HG03520 (cell line): ENCODE measurements around the gene MRTFA.
"Not testable (repeated sequence)": the region's sequence is repeated elsewhere in the genome, so short reads cannot be mapped to it uniquely, and the experiment has no call there.

Experiments used
- ATAC-seq: cut with Tn5 transposase; IDR thresholded peaks from one replicate; pipeline ENCODE4 v1.9.1; 2021; ENCODE audit warnings: mild to moderate bottlenecking, moderate library complexity; ENCODE audit not compliant: unreplicated experiment

Gene MRTFA

DNA sequence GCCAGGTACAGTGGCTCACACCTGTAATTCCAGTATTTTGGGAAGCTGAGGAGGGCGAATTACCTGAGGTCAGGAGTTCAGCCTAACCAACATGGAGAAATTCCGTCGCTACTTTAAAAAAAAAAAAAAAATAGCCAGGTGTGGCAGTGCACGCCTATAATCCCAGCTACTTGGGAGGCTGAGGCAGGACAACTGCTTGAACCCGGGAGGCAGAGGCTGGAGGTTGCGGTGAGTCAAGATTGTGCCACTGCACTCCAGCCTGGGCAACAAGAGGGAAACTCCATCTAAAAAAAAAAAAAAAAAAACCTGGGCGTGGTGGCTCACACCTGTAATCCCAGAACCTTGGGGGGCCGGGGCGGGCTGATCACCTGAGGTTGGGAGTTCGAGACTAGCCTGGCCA, 37.8 kb downstream of the MRTFA start:
- ATAC-seq, result not testable (repeated sequence)

DNA sequence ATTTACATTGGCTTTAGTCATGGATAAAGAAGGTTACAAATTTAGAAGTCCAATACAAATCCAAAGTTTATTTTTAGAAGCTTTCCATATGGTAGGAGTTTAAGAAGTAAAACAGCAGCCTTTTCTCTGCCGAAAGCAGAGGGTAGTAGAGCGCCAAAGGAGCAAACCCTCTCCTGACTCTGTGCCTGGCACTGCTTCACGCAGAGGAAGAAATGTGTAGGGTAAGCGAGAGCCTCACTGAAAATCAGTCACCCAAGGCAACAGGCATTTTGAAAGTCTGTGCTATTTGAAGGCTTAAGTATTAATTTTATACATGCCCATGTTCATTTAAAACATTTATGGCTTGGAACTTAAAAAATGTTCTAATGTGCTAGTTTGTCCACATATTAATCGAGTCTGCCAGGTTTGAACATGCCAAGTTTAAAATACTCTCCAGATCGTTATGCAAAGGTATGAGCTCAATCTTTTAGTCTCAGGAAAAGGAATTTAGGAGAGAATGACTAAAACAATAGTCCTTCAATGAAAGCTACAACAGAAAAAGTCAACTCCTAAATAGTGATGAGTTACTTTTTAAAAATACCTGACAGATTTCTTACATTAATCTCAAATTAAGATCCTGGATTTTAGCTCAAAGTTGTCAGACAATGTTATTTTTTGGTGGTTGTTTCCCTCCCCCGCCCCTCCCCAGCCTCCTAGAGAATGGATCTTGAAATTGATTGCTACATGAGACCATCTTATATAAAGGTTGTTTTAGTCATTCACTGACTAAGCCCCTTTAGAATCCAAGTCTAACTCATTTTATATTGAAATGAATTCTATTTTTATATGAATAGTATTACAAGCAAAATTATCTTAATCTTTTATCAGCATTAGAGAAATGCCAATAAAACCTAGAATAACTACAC, 38.7 kb downstream of the MRTFA start:
- no peak for ATAC-seq

DNA sequence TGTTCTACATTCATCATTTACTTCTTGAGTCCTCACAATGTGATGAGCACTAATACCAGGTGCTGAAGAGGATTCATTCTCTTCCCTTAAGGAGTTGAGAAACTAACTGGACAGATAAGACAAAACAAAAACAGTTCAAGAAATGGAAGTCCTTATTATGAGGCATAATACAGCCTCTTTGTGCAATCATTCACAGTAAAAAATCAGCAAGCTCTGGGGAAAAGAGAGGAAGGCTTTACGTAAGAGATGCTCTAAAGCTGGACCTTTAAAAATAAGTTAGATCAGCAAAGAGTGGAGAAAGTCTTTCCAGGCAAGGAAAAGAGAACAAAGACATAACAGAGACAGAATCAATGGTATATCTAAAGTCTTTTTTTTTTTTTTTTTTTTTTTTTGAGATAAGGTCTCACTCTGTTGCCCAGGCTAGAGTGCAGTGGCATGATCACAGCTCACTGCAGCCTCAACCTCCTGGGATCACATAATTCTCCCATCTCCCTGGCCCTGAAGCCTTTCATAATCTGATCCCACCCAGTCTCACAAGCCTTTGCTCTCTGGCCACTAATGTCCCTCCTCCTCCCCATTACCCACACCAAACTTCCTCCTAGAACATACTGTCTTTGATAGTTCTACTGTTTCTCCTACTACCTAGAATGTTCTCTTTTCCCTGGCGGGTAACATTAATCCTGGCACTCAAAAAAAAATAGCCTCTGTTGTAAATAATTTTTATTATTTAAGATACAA, 40.9 kb downstream of the MRTFA start:
- no peak for ATAC-seq

DNA sequence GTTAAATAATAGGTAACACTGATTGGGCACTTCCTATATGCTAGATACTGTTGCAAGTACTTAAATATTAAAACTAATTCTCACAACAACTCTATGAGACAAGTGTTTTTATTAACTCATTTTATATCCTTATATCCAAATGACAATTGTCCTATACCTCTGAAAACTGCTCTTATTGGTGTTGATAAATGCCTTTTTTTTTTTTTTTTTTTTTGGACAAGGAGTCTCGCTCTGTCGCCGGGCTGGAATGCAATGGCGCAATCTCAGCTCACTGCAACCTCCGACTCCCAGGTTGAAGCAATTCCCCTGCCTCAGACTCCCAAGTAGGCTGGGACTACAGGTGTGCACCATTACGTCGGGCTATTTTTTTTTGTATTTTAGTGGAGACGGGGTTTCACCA, 41.6 kb downstream of the MRTFA start:
- ATAC-seq, result no peak

DNA sequence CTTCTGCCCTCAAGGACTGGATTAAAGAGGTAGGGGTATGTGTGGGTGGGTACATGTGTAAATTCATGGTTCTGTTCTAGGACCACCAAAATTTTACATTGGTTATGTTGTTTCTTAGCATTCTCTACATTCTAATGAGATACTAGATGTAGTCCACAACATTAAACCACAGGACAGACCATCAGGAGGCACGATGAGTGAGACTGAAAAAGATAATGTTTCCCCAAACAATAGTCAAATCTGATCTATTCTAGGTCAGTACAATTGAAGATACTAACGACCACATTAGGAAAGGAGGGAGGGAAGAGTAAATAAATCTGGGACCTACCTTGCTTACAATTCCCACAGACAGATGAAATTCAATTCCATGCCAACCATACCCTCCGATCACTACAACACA, 42.2 kb downstream of the MRTFA start:
- ATAC-seq, result no peak

DNA sequence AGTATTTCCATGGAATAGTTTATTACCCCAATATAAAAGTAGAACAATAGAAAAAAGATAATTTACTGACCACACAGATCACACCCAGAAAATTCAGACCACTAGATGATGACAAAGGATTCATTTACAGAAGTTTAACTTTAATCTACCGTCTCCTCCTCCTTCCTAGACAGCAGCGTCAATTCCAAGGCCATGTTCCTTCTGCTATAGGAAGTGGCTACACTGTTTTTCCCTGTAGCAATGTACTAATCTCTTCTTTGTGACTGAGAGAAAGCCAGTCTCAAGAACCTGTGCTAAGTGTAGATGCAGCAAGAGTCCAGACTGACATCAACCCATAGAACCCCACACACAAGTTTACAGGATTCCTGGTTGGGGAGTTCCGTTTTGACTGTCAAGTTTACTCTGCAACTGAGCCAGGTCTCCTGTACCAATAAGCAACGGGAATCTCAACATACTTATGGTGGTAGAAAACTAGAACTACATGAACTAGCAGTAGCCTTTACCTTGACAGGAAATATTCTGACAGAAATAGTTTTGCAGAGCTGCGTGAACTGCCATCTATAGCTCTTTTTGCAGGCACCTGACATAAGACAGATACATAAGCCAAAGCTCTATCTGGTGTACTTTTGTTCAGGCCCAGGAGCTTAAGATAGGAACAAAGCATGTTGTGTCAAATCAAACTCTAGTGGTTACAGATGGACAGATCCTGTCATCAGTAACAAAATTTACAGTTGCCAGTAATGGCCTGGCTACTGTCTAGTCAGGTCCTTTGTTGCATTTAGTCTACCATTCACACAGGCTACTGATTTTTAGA, 42.9 kb downstream of the MRTFA start:
- no peak for ATAC-seq

DNA sequence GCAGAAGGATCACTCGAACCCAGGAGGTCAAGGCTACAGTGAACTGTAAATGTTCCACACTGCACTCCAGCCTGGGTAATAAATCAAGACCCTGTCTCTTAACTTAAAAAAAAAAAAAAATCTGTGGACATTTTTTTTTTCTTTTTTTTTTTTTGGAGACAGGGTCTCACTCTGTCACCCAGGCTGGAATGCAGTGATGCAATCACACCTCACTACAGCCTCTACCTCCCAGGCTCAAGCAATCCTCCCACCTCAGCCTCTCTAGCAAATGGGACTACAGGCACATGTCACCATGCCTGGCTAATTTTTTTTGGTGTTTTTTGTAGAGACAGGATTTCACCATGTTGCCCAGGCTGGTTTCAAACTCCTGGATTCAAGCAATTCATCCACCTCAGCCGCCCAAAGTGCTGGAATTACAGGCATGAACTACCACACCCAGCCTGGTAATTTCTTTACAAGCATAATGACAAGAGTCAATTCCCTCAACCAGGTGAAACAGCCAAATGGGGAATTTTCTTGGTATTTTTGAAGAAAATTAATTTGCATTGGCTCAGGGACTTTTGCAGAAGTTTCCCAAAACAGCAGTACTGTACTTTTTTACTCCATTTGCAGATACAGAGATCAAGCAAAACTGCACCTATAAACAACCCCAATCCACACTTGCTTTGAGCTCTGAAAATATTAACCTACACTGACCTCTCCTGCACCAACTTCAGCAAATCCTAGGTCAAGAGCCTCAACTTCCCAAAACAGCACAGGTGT, 44.0 kb downstream of the MRTFA start:
- ATAC-seq, result no peak

DNA sequence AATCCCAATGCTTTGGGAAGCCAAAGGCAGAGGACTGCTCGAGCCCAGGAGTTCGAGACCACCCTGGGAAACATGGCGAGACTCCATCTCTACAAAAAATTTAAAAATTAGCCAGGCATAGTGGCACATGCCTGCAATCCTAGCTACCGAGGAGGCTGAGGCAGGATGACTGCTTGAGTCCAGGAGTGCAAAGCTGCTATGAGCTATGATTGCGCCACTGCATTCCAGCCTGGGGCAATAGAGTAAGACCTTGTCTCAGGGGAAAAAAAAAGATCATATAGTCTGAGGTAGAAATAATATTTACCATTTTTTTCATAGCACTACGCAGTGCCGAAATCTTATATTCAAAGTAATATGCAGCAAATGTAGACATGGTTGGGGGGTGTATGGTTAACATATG, 47.8 kb downstream of the MRTFA start:
- no peak for ATAC-seq

DNA sequence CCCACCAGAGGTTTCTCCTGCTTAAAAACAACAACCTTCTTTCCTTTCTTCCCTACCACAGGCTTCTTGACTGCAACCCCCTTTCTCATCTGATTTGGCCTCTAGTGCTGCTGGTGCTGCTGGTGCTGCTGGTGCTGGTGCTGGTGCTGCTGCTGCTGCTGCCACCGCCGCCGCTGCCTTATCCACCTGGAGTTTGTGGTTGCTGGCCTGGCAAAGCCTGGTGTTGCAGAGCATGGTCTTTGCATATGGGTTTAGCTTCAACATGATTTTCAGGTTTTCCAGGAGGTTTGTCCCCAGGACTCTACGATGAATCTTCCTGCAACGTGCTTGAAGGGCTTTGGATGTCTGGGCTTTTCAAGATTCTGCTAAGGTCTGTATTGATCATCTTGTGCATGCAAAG, 49.7 kb downstream of the MRTFA start:
- no peak for ATAC-seq

DNA sequence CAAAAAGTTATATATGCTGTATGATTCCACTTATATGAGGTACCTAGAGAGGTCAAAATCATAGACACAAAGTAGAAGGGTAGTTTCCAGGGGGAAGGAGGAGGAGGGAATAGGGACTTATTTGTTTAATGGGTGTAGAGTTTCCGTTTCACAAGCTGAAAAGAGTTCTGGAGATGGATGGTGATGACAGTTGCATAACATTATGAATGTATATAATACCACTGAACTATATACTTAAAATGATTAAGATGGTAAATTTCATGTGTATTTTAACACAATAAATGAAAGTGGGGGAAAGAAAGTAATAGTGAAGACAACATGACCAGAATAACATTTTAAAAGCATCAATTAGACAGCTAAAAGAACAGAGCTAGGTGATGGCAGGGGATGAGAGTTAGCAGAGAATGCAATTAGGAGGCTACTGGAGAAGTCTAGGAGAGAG, 51.2 kb downstream of the MRTFA start:
- ATAC-seq, result no peak

DNA sequence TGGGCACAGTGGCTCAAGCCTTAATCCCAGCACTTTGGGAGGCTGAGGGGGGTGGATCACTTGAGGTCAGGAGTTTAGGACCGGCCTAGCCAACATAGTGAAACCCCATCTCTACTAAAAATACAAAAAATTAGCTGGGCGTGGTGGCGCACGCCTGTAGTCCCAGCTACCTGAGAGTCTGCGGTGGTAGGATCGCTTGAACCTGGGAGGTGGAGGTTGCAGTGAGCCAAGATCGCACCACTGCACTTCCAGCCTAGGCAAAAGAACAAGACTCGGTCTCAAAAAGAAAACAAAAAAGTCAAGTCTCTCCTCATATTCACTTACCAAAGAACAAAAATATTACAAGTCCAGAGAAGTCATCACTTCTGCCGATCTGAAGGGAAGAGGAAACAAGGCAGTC, 51.8 kb downstream of the MRTFA start:
- not testable (repeated sequence) for ATAC-seq

DNA sequence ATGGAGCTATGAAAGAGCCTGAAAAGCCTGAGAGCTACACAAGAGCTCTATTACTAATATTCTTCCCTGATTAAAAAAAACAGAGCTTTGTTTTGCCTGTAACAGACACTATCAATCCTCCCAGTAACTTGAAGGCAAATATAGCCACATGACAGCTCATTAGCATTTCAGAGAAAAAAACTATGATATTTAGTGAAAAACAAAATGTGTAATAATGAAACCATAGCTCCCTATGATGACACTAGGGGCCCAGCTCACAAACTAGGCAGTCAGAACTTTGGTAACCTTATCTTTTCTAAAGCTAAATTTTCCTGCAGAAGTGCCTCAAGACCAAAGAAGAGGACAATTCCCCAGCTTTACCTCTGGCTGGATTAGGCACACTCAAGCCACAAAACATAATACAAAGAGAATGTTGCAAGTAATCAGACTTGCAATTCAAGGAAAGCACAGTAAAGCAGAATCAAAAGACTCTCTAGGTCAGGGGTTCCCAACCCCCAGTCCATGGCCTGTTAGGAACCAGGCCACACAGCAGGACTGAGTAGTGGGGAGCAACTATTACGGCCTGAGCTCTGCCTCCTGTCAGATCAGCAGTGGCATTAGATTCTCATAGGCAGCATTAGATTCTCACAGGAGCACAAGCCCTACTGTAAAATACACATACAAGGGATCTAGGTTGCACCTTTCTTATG, 53.3 kb downstream of the MRTFA start:
- ATAC-seq, result no peak

DNA sequence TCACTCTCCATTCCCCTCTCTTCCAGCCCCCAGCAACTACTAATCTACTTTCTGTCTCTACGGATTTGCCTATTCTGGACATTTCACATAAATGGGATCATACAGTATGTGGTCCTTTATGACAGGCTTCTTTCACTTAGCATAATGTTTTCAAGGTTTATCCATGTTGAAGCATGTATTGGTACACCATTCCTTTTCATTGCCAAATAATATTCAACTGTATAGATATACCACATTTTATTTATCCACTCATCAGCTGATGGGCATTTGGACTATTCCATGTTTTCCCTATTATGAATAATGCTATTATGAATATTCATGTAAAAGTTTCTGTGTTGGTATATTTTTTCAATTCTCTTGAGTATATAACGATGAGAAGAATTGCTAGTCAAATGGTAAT, 54.5 kb downstream of the MRTFA start:
- no peak for ATAC-seq

DNA sequence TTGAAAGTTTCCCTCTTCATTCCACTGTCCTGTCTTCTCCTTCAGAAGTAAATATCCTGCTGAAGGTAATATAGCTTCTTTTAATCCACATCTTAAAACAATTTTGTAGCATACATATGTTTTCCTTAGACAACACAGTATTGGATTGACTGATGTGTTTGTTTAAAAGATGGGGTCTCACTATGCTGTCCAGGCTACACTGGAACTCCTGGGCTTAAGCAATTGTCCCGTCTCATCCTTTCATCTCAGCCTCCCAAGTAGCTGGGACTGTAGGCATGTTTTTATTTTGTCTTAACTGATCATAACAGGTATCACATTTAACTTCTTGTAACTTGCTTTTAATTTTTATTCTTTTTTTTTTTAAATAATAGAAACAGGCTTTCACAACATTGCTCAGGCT, 55.9 kb downstream of the MRTFA start:
- no peak for ATAC-seq

DNA sequence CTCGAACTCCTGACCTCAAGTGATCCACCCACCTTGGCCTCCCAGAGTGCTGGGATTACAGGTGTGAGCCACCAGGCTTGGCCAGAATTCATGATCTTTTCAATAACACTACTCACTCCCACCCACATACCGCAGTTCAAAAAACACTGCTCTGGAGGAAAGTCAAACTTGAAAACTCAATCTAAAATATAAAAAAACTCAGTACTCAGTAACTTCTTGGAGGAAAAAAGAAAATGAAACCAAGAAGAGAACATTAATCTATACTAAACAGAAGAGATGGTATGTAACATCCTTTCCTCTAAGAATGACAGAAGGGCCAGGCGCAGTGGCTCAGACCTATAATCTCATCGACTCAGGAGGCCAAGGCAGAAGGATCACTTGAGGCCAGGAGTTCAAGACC, 58.3 kb downstream of the MRTFA start:
- ATAC-seq, result no peak

DNA sequence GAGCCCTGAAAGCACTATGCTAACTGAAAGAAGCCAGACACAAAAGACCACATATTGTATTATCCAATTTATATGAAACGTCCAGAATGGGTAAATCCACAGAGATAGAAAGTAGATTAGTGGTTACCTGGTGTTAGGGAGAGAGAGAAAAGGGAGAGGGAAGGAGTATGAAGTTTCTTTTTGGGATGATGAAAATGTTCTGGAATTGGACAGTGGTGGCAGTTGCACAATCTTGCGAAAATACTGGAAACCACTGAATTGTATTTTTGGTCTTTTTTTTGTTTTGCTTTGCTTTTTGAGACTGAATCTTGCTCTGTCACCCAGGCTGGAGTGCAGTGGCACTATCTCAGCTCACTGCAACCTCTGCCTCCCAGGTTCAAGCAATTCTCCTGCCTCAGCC, 63.5 kb downstream of the MRTFA start:
- no peak for ATAC-seq

DNA sequence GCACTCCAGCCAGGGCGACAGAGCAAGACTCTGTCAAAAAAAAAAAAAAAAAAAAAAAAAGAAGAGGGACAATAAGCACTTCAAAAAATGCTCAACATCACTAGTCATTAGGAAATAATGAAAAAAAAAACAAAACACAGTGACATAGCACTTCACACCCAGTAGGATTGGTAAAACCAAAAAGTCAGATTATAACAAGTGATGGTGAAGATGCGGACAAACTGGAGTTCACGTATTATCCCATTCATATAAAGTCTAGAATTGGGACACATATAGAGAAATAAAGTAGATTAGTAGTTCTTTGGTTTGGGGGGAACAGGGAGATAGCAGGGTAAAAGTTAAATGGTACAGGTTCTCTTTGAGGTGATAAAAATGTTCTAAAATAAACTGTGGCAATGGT, 64.6 kb downstream of the MRTFA start:
- no peak for ATAC-seq

DNA sequence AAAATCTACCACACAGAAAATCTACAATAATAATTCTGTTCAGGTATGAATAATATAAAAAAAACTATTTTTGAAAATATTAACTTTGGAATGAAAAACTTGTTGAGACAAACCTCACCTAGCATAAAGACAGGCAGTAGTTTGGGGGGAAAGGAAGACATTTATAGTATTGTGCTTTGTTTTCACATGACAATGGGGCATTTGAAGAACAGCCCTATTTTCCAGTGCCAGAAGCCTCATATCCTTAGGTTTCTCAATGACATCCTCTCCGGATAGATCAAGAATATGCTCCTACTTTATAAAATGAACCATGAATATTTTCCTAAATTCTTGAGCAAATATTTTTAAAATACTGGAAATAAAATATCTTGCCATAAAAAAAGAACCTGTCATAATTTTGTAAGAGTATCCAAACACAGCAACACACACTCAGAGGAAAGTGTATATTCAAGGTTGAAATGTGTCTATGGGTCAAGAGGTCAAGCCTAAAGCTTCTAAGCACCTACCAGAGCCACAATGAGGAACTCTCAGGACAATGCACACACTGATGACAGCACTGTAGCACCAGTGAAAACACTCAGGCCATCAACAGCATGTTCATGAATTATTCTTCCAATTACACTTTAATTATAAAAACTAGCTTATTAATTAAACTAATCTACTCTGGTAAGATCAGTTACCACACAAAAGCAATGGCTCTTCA, 68.7 kb downstream of the MRTFA start:
- ATAC-seq, result no peak

DNA sequence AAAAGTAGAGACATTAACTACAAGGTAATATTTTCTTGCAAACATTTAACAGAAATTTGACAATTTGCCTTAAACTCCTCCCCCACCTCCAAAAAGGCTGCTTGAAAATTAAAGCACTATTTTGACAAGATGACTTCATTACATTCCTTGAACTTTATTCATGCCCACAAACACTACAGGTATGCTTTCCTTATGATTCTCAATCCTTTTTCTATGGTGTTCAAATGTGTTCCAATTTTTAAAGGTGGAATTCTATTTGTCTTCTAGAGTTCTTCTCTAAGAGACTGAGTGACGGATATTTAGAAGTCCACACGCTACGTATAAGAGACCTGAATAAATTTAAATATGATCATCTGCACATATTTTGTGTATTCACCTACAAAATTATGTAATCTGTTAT, 69.4 kb downstream of the MRTFA start:
- no peak for ATAC-seq
